ENCODE measurements around the gene THBS1.

THBS1 gene

DNA sequence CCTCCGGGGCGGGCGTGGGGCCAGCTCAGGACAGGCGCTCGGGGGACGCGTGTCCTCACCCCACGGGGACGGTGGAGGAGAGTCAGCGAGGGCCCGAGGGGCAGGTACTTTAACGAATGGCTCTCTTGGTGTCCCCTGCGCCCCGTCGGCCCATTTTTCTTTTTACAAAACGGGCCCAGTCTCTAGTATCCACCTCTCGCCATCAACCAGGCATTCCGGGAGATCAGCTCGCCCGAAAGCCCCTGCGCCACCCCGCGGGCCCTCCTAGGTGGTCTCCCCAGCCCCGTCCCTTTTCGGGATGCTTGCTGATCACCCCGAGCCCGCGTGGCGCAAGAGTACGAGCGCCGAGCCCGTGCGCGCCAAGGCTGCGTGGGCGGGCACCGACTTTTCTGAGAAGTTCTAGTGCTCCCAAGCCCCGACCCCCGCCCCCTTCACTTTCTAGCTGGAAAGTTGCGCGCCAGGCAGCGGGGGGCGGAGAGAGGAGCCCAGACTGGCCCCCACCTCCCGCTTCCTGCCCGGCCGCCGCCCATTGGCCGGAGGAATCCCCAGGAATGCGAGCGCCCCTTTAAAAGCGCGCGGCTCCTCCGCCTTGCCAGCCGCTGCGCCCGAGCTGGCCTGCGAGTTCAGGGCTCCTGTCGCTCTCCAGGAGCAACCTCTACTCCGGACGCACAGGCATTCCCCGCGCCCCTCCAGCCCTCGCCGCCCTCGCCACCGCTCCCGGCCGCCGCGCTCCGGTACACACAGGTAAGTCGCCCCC is at the start of gene THBS1:
THBS1 (plus strand) TSS at position 595 of the 757 bp plus-strand sequence. CDS start 779 bp downstream, outside the sequence.
- Histone ChIP-seq H3K9ac (ENCODE audit: low read length) (no peak within 1 kb of the TSS), H3K9me3 (ENCODE audit: insufficient read depth, low read length) (no peaks in the 10 kb centered on the region), H3K9me2 (replicated peaks; ENCODE audit: insufficient read depth, low read length) (no peaks in the 10 kb centered on the region), H3F3A (ENCODE audit: insufficient read depth) (no peaks in the 10 kb centered on the region), H2AFZ (ENCODE audit: low read depth, low read length, severe bottlenecking) (no peak within 1 kb of the TSS), H3K27ac (ENCODE audit: low read depth, low read length) (no peak within 1 kb of the TSS), H3K27me3 (ENCODE audit: low read length) (no peaks in the 10 kb centered on the region), H3K79me2 (ENCODE audit: insufficient read depth, low read length) (no peaks in the 10 kb centered on the region), H3K4me2 (ENCODE audit: low read depth, low read length, poor library complexity, severe bottlenecking) (no peak within 1 kb of the TSS), H4K20me1 (ENCODE audit: low read depth, low read length) (no peaks in the 10 kb centered on the region), H3K36me3 (ENCODE audit: low read length) (no peaks in the 10 kb centered on the region), H3K4me3 (ENCODE audit: insufficient read depth, low read length, poor library complexity, severe bottlenecking) (no peak within 1 kb of the TSS)
- TF ChIP-seq, protein P1, sequence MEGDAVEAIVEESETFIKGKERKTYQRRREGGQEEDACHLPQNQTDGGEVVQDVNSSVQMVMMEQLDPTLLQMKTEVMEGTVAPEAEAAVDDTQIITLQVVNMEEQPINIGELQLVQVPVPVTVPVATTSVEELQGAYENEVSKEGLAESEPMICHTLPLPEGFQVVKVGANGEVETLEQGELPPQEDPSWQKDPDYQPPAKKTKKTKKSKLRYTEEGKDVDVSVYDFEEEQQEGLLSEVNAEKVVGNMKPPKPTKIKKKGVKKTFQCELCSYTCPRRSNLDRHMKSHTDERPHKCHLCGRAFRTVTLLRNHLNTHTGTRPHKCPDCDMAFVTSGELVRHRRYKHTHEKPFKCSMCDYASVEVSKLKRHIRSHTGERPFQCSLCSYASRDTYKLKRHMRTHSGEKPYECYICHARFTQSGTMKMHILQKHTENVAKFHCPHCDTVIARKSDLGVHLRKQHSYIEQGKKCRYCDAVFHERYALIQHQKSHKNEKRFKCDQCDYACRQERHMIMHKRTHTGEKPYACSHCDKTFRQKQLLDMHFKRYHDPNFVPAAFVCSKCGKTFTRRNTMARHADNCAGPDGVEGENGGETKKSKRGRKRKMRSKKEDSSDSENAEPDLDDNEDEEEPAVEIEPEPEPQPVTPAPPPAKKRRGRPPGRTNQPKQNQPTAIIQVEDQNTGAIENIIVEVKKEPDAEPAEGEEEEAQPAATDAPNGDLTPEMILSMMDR (IDR thresholded peaks at IDR 0.05; ENCODE audit: insufficient read depth, low read length, poor library complexity, severe bottlenecking), result no peak
- TF ChIP-seq EZH2phosphoT487 (conservative IDR thresholded peaks at IDR 0.05; ENCODE audit: low read length), result no peak

DNA sequence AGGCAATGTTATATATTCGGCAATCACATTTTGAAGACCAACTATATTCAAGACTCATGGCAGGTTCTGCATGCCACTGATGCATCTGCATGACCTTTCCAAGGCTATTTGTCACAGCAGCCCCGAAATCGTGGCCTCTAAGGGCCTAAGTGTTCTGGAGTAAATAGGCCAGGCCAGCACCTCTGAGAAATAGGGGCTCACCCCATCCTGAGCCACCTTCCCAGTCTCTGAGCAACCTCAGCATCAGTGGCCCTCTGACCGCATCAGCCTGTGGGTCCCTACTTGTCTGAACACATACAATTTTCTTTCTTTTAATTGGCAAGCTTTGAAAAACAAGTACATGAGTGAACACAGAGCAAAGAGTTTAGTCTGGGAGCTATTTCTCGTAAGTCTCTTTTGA is 45.9 kb upstream of the THBS1 start:
- no peaks in the 10 kb centered on the region for H3K9me2 ChIP-seq (replicated peaks; ENCODE audit: insufficient read depth, low read length)
- TF ChIP-seq, protein P1 (IDR thresholded peaks at IDR 0.05; ENCODE audit: insufficient read depth, low read length, poor library complexity, severe bottlenecking), result no peak
- TF ChIP-seq EZH2phosphoT487 (conservative IDR thresholded peaks at IDR 0.05; ENCODE audit: low read length), result no peak
- H3K4me2 ChIP-seq (ENCODE audit: low read depth, low read length, poor library complexity, severe bottlenecking), result no peak overlapping the region
- H3K9me3 ChIP-seq (ENCODE audit: insufficient read depth, low read length), result no peaks in the 10 kb centered on the region
- no peaks in the 10 kb centered on the region for H3K79me2 ChIP-seq (ENCODE audit: insufficient read depth, low read length)
- H4K20me1 ChIP-seq (ENCODE audit: low read depth, low read length), result no peaks in the 10 kb centered on the region
- no peak overlapping the region for H3K9ac ChIP-seq (ENCODE audit: low read length)
- no peak overlapping the region for H2AFZ ChIP-seq (ENCODE audit: low read depth, low read length, severe bottlenecking)
- no peaks in the 10 kb centered on the region for H3F3A ChIP-seq (ENCODE audit: insufficient read depth)
- H3K36me3 ChIP-seq (ENCODE audit: low read length), result no peaks in the 10 kb centered on the region
- no peak overlapping the region for H3K27ac ChIP-seq (ENCODE audit: low read depth, low read length)
- no peaks in the 10 kb centered on the region for H3K27me3 ChIP-seq (ENCODE audit: low read length)
- no peak overlapping the region for H3K4me3 ChIP-seq (ENCODE audit: insufficient read depth, low read length, poor library complexity, severe bottlenecking)

DNA sequence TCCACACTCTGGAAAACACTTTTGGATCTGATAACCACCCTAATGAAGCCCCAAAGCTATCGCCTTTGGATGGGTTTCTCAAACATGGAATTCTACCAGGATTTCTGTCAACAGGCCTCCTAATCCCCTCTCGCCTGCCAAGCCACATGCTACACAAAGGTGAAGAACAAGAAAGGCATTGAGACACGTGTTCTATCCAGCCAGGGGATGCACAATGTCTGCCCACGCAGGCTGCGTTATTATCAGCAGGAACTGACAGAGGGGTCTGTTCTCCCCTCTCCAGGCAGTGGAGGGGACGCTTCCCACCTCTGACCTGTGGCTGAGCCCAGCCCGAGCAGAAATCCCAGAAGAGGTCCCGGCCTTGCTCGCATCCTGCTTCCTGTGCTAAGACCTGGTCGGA is 45.4 kb upstream of the THBS1 start:
- no peaks in the 10 kb centered on the region for H3K79me2 ChIP-seq (ENCODE audit: insufficient read depth, low read length)
- H3K36me3 ChIP-seq (ENCODE audit: low read length), result no peaks in the 10 kb centered on the region
- H4K20me1 ChIP-seq (ENCODE audit: low read depth, low read length), result no peaks in the 10 kb centered on the region
- H3K9ac ChIP-seq (ENCODE audit: low read length), result no peak overlapping the region
- no peak overlapping the region for H3K27ac ChIP-seq (ENCODE audit: low read depth, low read length)
- H3K9me2 ChIP-seq (replicated peaks; ENCODE audit: insufficient read depth, low read length), result no peaks in the 10 kb centered on the region
- no peak overlapping the region for H3K4me3 ChIP-seq (ENCODE audit: insufficient read depth, low read length, poor library complexity, severe bottlenecking)
- H3F3A ChIP-seq (ENCODE audit: insufficient read depth), result no peaks in the 10 kb centered on the region
- no peaks in the 10 kb centered on the region for H3K9me3 ChIP-seq (ENCODE audit: insufficient read depth, low read length)
- H3K27me3 ChIP-seq (ENCODE audit: low read length), result no peaks in the 10 kb centered on the region
- TF ChIP-seq EZH2phosphoT487 (conservative IDR thresholded peaks at IDR 0.05; ENCODE audit: low read length), result no peak
- TF ChIP-seq, protein P1 (IDR thresholded peaks at IDR 0.05; ENCODE audit: insufficient read depth, low read length, poor library complexity, severe bottlenecking), result no peak
- no peak overlapping the region for H3K4me2 ChIP-seq (ENCODE audit: low read depth, low read length, poor library complexity, severe bottlenecking)
- no peak overlapping the region for H2AFZ ChIP-seq (ENCODE audit: low read depth, low read length, severe bottlenecking)

Data from SU-DHL-6 (cell line).